ENCODE data around the gene SMARCAL1. TPM values are rescaled to one million over a fixed set of nuclear protein-coding genes. Genes with fewer than 3 reads are reported as not detected.
A peak's percentile ranks its signal among the peaks of the same experiment; 100 is the strongest.

SMARCAL1 gene
- total and polyA plus RNA-seq, 2 of the 13 experiments (the other 11 are each of a cell fraction or from before 2014, with no cell fraction given), result 12.7 to 21.3 TPM

DNA sequence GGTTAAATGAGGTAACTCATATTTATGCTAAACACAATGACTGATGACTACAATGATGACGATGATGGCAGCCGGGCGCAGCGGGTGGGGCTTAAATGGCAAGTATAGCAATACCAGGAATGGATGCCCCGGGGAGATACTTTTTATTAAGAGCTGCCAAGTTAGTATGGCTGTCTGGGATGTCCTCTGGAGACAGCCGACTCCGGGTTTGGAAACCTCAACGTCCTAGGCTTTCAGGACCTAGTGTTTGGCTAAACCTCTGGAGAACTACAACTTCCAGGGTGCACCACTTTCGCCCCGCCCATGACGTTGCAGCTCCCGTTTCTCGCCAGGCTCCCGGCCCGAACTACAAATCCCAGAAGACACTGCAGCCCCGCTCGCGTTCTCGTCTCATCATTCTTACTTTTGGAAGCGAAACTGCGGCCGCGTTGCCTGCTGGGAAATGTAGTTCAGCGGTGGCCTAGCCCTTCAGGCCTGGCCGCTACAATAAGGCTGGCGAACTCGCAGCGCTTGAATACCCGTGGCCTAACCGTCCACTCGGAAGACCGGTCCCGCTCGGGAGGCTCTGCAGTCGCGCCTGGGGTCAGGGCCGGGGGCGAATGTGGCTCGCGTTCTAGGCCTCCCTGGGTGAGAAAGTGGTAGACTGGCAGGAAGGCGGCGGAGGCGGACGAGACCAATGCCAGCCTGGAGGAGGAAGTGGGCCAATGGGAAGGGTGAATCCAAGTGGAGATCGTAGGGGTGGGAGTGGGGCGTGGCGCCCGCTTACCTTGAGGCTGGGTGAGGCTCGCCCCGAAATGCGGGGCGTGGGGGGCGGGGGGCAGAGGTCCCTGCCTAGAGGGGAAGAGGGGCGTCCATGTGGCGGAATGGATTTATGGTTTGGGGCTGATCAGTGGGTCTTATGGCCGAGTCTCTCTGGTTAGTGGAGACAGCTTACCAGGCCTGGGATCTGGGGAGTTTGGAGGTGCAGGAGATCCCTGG, at the start of gene SMARCAL1 (continued):
- peak; percentile 80 for TF ChIP-seq PHF20 (CRISPR knock-in tag; IDR thresholded peaks at IDR 0.05)
- peak; percentile 67; the same call in 1 of the 2 replicates for TF ChIP-seq ZNF766 (CRISPR knock-in tag; IDR thresholded peaks at IDR 0.05; ENCODE audit: borderline replicate concordance)
- TF ChIP-seq, protein P1, sequence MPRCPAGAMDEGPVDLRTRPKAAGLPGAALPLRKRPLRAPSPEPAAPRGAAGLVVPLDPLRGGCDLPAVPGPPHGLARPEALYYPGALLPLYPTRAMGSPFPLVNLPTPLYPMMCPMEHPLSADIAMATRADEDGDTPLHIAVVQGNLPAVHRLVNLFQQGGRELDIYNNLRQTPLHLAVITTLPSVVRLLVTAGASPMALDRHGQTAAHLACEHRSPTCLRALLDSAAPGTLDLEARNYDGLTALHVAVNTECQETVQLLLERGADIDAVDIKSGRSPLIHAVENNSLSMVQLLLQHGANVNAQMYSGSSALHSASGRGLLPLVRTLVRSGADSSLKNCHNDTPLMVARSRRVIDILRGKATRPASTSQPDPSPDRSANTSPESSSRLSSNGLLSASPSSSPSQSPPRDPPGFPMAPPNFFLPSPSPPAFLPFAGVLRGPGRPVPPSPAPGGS (CRISPR knock-in tag; IDR thresholded peaks at IDR 0.05), result no peak
- TF ChIP-seq TBX2 (CRISPR knock-in tag; IDR thresholded peaks at IDR 0.05; ENCODE audit: borderline replicate concordance), result peak; percentile 91
- TF ChIP-seq HMGXB4 (CRISPR knock-in tag; IDR thresholded peaks at IDR 0.05; ENCODE audit: borderline replicate concordance in 1 of 2, low read depth in 1 of 2), result peak; percentile 93 to 95
- TF ChIP-seq RBM39 (IDR thresholded peaks at IDR 0.05; ENCODE audit: low read depth, low read length, poor library complexity, severe bottlenecking), result peak; percentile 86
- TF ChIP-seq ZFP62 (CRISPR knock-in tag; IDR thresholded peaks at IDR 0.05), result peak; percentile 86; the same call in 1 of the 2 replicates
- no peak; the same call in 1 of the 2 replicates for TF ChIP-seq NKX3-1 (CRISPR knock-in tag; IDR thresholded peaks at IDR 0.05)
- peak; percentile 94 for TF ChIP-seq KDM2A (CRISPR knock-in tag; IDR thresholded peaks at IDR 0.05; ENCODE audit: borderline replicate concordance, low read depth)
- 0 out of 2 replicates have a peak, but pooled peaks have one; percentile 76 for TF ChIP-seq GPN1 (CRISPR knock-in tag; IDR thresholded peaks at IDR 0.05; ENCODE audit: borderline replicate concordance)
- TF ChIP-seq MIXL1 (CRISPR knock-in tag; IDR thresholded peaks at IDR 0.05), result no peak; the same call in 1 of the 2 replicates
- TF ChIP-seq MXI1 (IDR thresholded peaks at IDR 0.05; ENCODE audit: borderline replicate concordance, low read depth, low read length), result peak; percentile 75; the same call in 2 of the 3 replicates
- TF ChIP-seq ZNF772 (CRISPR knock-in tag; IDR thresholded peaks at IDR 0.05), result peak; percentile 88; the same call in 1 of the 2 replicates
- TF ChIP-seq ZNF20 (CRISPR knock-in tag; IDR thresholded peaks at IDR 0.05), result no peak
- TF ChIP-seq TBX3 (IDR thresholded peaks at IDR 0.05; ENCODE audit: borderline replicate concordance), result no peak
